Activated naive CD4-positive, alpha-beta T cell treated with anti-CD3 and anti-CD28 coated beads, Interleukin-2, amount 50 U/mL, for 16 hours (primary cell): ENCODE measurements around the gene TPM2.
"Not testable (repeated sequence)": the region's sequence is repeated elsewhere in the genome, so short reads cannot be mapped to it uniquely, and the experiment has no call there.

Experiments
- DNase-seq: peaks from one replicate; pipeline ENCODE4 v3.0.0-alpha.2; 2020

Gene TPM2

GRCh38 chr9:35651956-35652828 is 37.5 kb downstream of the TPM2 start:
- DNase-seq: no peak

- DNase-seq: peak; percentile 25
These were observed 39.2 kb downstream of the TPM2 start, which contains the start of gene SIT1 for GRCh38 chr9:35650341-35651158. Gene SIT1 (minus strand): TSS chr9:35650931. CDS start chr9:35650853, 78 bp downstream.

GRCh38 chr9:35649431-35650340 is 40.0 kb downstream of the TPM2 start:
- DNase-seq: peak; percentile 44

GRCh38 chr9:35646533-35647265 is 43.0 kb downstream of the TPM2 start:
- DNase-seq: peak; percentile 93

GRCh38 chr9:35646153-35646532 is 43.6 kb downstream of the TPM2 start:
- no peak for DNase-seq

- not testable (repeated sequence) for DNase-seq
These were observed 44.0 kb downstream of the TPM2 start for GRCh38 chr9:35645736-35646135.

- no peak for DNase-seq
These were observed 46.7 kb downstream of the TPM2 start for GRCh38 chr9:35643046-35643445.

GRCh38 chr9:35641478-35641877 is 48.2 kb downstream of the TPM2 start:
- DNase-seq: not testable (repeated sequence)

- not testable (repeated sequence) for DNase-seq
These were observed 49.3 kb downstream of the TPM2 start for GRCh38 chr9:35640431-35640830.

- no peak for DNase-seq
These were observed 50.1 kb downstream of the TPM2 start for GRCh38 chr9:35639631-35640030.

- DNase-seq: not testable (repeated sequence)
These were observed 50.5 kb downstream of the TPM2 start for GRCh38 chr9:35639225-35639624.

GRCh38 chr9:35638751-35639150 is 51.0 kb downstream of the TPM2 start:
- not testable (repeated sequence) for DNase-seq

- not testable (repeated sequence) for DNase-seq
These were observed 52.2 kb downstream of the TPM2 start for GRCh38 chr9:35637427-35637955.

- not testable (repeated sequence) for DNase-seq
These were observed 52.9 kb downstream of the TPM2 start for GRCh38 chr9:35636877-35637246.

- DNase-seq: no peak
These were observed 53.4 kb downstream of the TPM2 start for GRCh38 chr9:35636135-35636876.

GRCh38 chr9:35635730-35636129 is 54.0 kb downstream of the TPM2 start:
- no peak for DNase-seq
